GM12891 (cell line): ENCODE data around the gene CHMP1A.

Experiments
- POLR2A ChIP-seq: IDR thresholded peaks from 2 replicates; pipeline ENCODE4 v1.6.1; 2011; ENCODE audit warnings: low read depth, low read length, control low read depth
- POLR2AphosphoS5 ChIP-seq: IDR thresholded peaks from 2 replicates; pipeline ENCODE4 v1.6.1; 2011; ENCODE audit warnings: low read depth, low read length, control low read depth
- SPI1 ChIP-seq: IDR thresholded peaks from 2 replicates; pipeline ENCODE4 v1.6.1; 2011; ENCODE audit warnings: low read depth, low read length, control low read depth
- TAF1 ChIP-seq: IDR thresholded peaks from 2 replicates; pipeline ENCODE4 v1.6.1; 2011; ENCODE audit warnings: low read depth, low read length, control low read depth

- TF ChIP-seq POLR2AphosphoS5 (no peak), POLR2A (no peak), SPI1 (no peak), TAF1 (no peak)
These were observed 59.3 kb downstream of the CHMP1A start for GRCh38 chr16:89598199-89598598.
